H1 (cell line): ENCODE results near the gene PMM2. TPM values are rescaled to one million over a fixed set of nuclear protein-coding genes. Genes with fewer than 3 reads are reported as not detected.

ENCODE experiments used
- EP300 ChIP-seq, 2 experiments: IDR thresholded peaks; 1 replicate in 1 of 2; 2 replicates in 1 of 2; pipeline ENCODE4 v1.6.1; 2011 to 2012; ENCODE audit warnings: low read depth in 2 of 2, low read length in 2 of 2, mild to moderate bottlenecking in 2 of 2, borderline replicate concordance in 1 of 2, inconsistent platforms in 1 of 2, moderate library complexity in 1 of 2
- KDM5A ChIP-seq: fragments of 200-600 bp; IDR thresholded peaks from 2 replicates; pipeline ENCODE4 v1.7.1; 2012; ENCODE audit warnings: mild to moderate bottlenecking, low read length, inconsistent platforms, mixed read lengths
- NRF1 ChIP-seq: IDR thresholded peaks from 2 replicates; pipeline ENCODE4 v1.6.1; 2011; ENCODE audit warnings: mild to moderate bottlenecking, low read depth, low read length, improper control_type of control experiment
- PHF8 ChIP-seq: fragments of 200-600 bp; sonication (generic); conservative IDR thresholded peaks from 2 replicates; pipeline ENCODE4 v1.7.1; 2012; ENCODE audit warnings: low read depth, mild to moderate bottlenecking, inconsistent platforms, low read length, moderate library complexity
- RNF2 ChIP-seq: fragments of 200-900, 300-1000 bp; sonication (generic); IDR thresholded peaks from 2 replicates; pipeline ENCODE4 v1.7.1; 2016; ENCODE audit warnings: borderline replicate concordance, low read depth, mild to moderate bottlenecking, antibody characterized with exemption, low read length; ENCODE audit not compliant: poor library complexity, severe bottlenecking; ENCODE audit errors: missing control alignments
- TCF12 ChIP-seq: IDR thresholded peaks from 2 replicates; pipeline ENCODE4 v1.6.1; 2011; ENCODE audit warnings: low read depth, mild to moderate bottlenecking, low read length
- ZNF274 ChIP-seq: IDR thresholded peaks from 2 replicates; pipeline ENCODE4 v1.7.0; 2012; ENCODE audit warnings: low read length, borderline replicate concordance; ENCODE audit errors: extremely low read depth
- polyA plus RNA-seq, 7 experiments: library from polyadenylated mRNA; depleted of rRNA in 3 of 7; stranded (reverse) in 5 of 7; unstranded in 2 of 7; fragments of >200 nt in 5 of 7; fragments of 200-250 nt in 2 of 7; gene quantifications; 1 replicate in 5 of 7; 2 replicates in 1 of 7; 4 replicates in 1 of 7; pipeline versions ENCODE4 v1.2.1 to v1.2.3, GENCODE V29; 2011 to 2013; ENCODE audit warnings: missing spikeins in 2 of 7, mixed read lengths in 2 of 7
- total RNA-seq: library from RNA; stranded (reverse); fragmentation: NEBNext Ultra II Directional; extraction: Animal tissue kit (Norgen Biotek cat#: 25700); gene quantifications from 2 replicates; pipeline ENCODE4 v1.2.1, GENCODE V29; 2021
- TF ChIP-seq, protein P1 (sequence below): IDR thresholded peaks from 2 replicates; pipeline ENCODE4 v1.6.1; 2012; ENCODE audit warnings: inconsistent platforms

The PMM2 gene
- total and polyA plus RNA-seq, 2 of the 8 experiments (the other 6 are each of a cell fraction or from before 2014, with no cell fraction given) = 26.2 to 49.4 TPM

DNA sequence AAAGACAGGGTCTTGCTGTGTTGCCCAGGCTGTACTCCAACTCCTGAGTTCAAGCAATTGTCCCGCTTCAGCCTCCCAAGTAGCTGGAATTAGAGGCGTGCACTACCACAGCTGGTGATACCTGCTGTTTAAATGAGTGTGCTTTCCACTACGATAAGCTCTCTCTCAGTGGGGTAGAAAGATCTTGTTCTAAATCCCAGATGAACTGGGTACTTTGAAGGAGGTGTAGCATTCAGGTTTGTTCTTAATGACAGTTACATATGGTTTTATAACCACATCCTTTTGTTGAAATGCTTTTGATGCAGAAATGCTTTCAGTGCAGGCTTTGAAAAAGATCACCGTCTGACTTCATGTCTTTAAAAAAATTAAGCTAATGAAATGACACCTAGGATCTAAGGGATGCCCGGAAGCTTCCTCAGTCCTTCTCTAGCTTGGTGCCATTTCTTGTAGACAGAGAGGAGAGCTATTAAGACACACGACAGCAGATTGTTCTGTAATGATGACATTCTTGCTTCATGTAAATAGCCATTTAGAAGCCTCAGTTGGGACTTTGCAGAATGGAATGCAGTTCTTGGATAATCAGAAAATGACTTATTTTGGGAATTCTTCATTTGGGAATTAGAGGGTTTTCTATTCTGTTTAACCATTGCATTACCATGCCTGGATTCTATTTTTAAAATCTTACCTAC, 19.5 kb downstream of the PMM2 start (continued):
- no peak for TF ChIP-seq ZNF274
- TF ChIP-seq RNF2 = no peak
- TF ChIP-seq KDM5A = no peak
- no peak for TF ChIP-seq NRF1
- no peak for TF ChIP-seq TCF12
- no peak for TF ChIP-seq EP300 (IDR thresholded peaks at IDR 0.05; ENCODE audit: borderline replicate concordance in 1 of 2, low read depth in 2 of 2, low read length in 2 of 2)
- TF ChIP-seq, protein P1, sequence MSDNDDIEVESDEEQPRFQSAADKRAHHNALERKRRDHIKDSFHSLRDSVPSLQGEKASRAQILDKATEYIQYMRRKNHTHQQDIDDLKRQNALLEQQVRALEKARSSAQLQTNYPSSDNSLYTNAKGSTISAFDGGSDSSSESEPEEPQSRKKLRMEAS = no peak
- no peak for TF ChIP-seq PHF8
